GM12801 (cell line): Measurements from ENCODE around the gene RMDN2.

Source experiments
- CTCF ChIP-seq: IDR thresholded peaks from one replicate; pipeline ENCODE4 v1.5.1; 2011; ENCODE audit warnings: control low read depth; ENCODE audit not compliant: insufficient read length; ENCODE audit errors: extremely low read depth

RMDN2 gene

GRCh38 chr2:37897511-37897910 is 27.6 kb upstream of the RMDN2 start:
- no peak for TF ChIP-seq CTCF

GRCh38 chr2:37898448-37898847 is 26.6 kb upstream of the RMDN2 start:
- TF ChIP-seq CTCF: no peak

GRCh38 chr2:37902991-37903390 is 22.1 kb upstream of the RMDN2 start:
- no peak for TF ChIP-seq CTCF

GRCh38 chr2:37904425-37904824 is 20.7 kb upstream of the RMDN2 start:
- no peak for TF ChIP-seq CTCF

GRCh38 chr2:37904993-37905392 is 20.1 kb upstream of the RMDN2 start:
- TF ChIP-seq CTCF: no peak

- TF ChIP-seq CTCF: no peak
These were observed 19.0 kb upstream of the RMDN2 start for GRCh38 chr2:37906131-37906530.

- TF ChIP-seq CTCF: no peak
These were observed 17.4 kb upstream of the RMDN2 start for GRCh38 chr2:37907501-37908225.

- no peak for TF ChIP-seq CTCF
These were observed 13.7 kb upstream of the RMDN2 start for GRCh38 chr2:37911296-37911873.
